Karpas-422 (cell line): ENCODE data around the gene BCL11A. TPM values are rescaled to one million over a fixed set of nuclear protein-coding genes. Genes with fewer than 3 reads are reported as not detected.
A peak's percentile ranks its signal among the peaks of the same experiment; 100 is the strongest.

Source experiments
- DNase-seq: peaks from one replicate; pipeline ENCODE4 v3.0.0-alpha.2; 2015
- H2AFZ ChIP-seq: fragments of 200-600 bp; sonication (generic); 2 replicates; pipeline ENCODE4 v1.6.1; 2014; ENCODE audit warnings: antibody characterized with exemption, low read length, mixed read lengths
- H3K27ac ChIP-seq: fragments of 200-600 bp; sonication (generic); 2 replicates; pipeline ENCODE4 v1.5.1; 2014; ENCODE audit warnings: mild to moderate bottlenecking, low read length, moderate library complexity
- H3K27me3 ChIP-seq: fragments of 200-600 bp; sonication (generic); 2 replicates; pipeline ENCODE4 v1.6.1; 2014; ENCODE audit warnings: low read length, mixed read lengths
- H3K36me3 ChIP-seq: fragments of 200-600 bp; sonication (generic); 2 replicates; pipeline ENCODE4 v1.6.1; 2014; ENCODE audit warnings: low read length, mixed read lengths; ENCODE audit not compliant: insufficient read depth
- H3K4me1 ChIP-seq: fragments of 200-600 bp; sonication (generic); 2 replicates; pipeline ENCODE4 v1.6.1; 2014; ENCODE audit warnings: mild to moderate bottlenecking, low read length, mixed read lengths
- H3K4me2 ChIP-seq: fragments of 200-600 bp; sonication (generic); 2 replicates; pipeline ENCODE4 v1.6.1; 2014; ENCODE audit warnings: low read length, low read depth, mild to moderate bottlenecking; ENCODE audit not compliant: poor library complexity, severe bottlenecking
- H3K4me3 ChIP-seq: fragments of 200-600 bp; sonication (generic); 2 replicates; pipeline ENCODE4 v1.5.1; 2014; ENCODE audit warnings: mild to moderate bottlenecking, antibody characterized with exemption, low read length, mixed read lengths
- H3K79me2 ChIP-seq: fragments of 200-600 bp; sonication (generic); 2 replicates; pipeline ENCODE4 v1.6.1; 2014; ENCODE audit warnings: mild to moderate bottlenecking, low read length, mixed read lengths
- H3K9ac ChIP-seq: fragments of 200-600 bp; sonication (generic); 2 replicates; pipeline ENCODE4 v1.6.0; 2014; ENCODE audit warnings: low read length
- H3K9me2 ChIP-seq: fragments of 200-600 bp; sonication (generic), shearing (Covaris generic); replicated peaks from 2 replicates; pipeline ENCODE4 v1.6.0; 2014; ENCODE audit warnings: mild to moderate bottlenecking, low read length, moderate library complexity; ENCODE audit not compliant: insufficient read depth
- H3K9me3 ChIP-seq: fragments of 300-700, 200-600 bp; sonication (generic); 2 replicates; pipeline ENCODE4 v1.6.1; 2014; ENCODE audit warnings: low read length, mixed read lengths
- H4K20me1 ChIP-seq: fragments of 200-600 bp; sonication (generic); 2 replicates; pipeline ENCODE4 v1.6.1; 2014; ENCODE audit warnings: mild to moderate bottlenecking, antibody characterized with exemption, low read length, low read depth; ENCODE audit not compliant: insufficient read depth
- total RNA-seq: library from RNA; depleted of rRNA; stranded (reverse); fragments of >200 nt; shearing (Covaris generic); gene quantifications from 2 replicates; pipeline ENCODE4 v1.2.3, GENCODE V29; 2014; ENCODE audit warnings: low replicate concordance

Gene BCL11A
- total RNA-seq, 1 experiment from 2014 or later, result 190 TPM

GRCh38 chr2:60512062-60512622 lies 41.3 kb downstream of the BCL11A start:
- peak overlapping the region; percentile 40; the same call in 1 of the 2 replicates for H3K27ac ChIP-seq
- H3K4me3 ChIP-seq, result no peak overlapping the region
- DNase-seq, result no peak
- peaks cover 21% of the 10 kb centered on the region for H4K20me1 ChIP-seq
- H3K4me1 ChIP-seq, result peaks cover 93% of the 10 kb centered on the region
- H3K36me3 ChIP-seq, result peaks cover 45% of the 10 kb centered on the region
- H3K4me2 ChIP-seq, result peak overlapping the region; percentile 12
- no peaks in the 10 kb centered on the region for H3K9me3 ChIP-seq
- H3K27me3 ChIP-seq, result no peaks in the 10 kb centered on the region
- no peak overlapping the region for H2AFZ ChIP-seq
- no peaks in the 10 kb centered on the region for H3K9me2 ChIP-seq
- H3K9ac ChIP-seq, result peak overlapping the region; percentile 0; the same call in 1 of the 2 replicates
- H3K79me2 ChIP-seq, result peaks cover 99% of the 10 kb centered on the region

- peaks cover 90% of the 10 kb centered on the region for H3K4me1 ChIP-seq
- H3K9ac ChIP-seq, result no peak overlapping the region; the same call in 1 of the 2 replicates
- H2AFZ ChIP-seq, result no peak overlapping the region
- H3K27me3 ChIP-seq, result no peaks in the 10 kb centered on the region
- no peaks in the 10 kb centered on the region for H3K9me2 ChIP-seq
- DNase-seq, result no peak
- H3K9me3 ChIP-seq, result no peaks in the 10 kb centered on the region
- H3K36me3 ChIP-seq, result peaks cover 37% of the 10 kb centered on the region
- H3K27ac ChIP-seq, result peak overlapping the region; percentile 40; the same call in 1 of the 2 replicates
- H3K4me2 ChIP-seq, result no peak overlapping the region
- peaks cover 98% of the 10 kb centered on the region for H3K79me2 ChIP-seq
- no peak overlapping the region for H3K4me3 ChIP-seq
- H4K20me1 ChIP-seq, result peaks cover 29% of the 10 kb centered on the region
Observed at GRCh38 chr2:60510713-60511112, 42.7 kb downstream of the BCL11A start.

- H3K79me2 ChIP-seq, result peaks cover 98% of the 10 kb centered on the region
Observed at GRCh38 chr2:60509066-60509465, 44.4 kb downstream of the BCL11A start.

GRCh38 chr2:60508339-60508917 lies 45.0 kb downstream of the BCL11A start:
- Histone ChIP-seq H3K4me3 (no peak overlapping the region), H3K4me1 (peaks cover 90% of the 10 kb centered on the region), H3K4me2 (no peak overlapping the region), H3K36me3 (peaks cover 31% of the 10 kb centered on the region), H3K27me3 (no peaks in the 10 kb centered on the region), H2AFZ (no peak overlapping the region), H4K20me1 (peaks cover 23% of the 10 kb centered on the region), H3K9me2 (no peaks in the 10 kb centered on the region), H3K27ac (no peak overlapping the region), H3K79me2 (peaks cover 97% of the 10 kb centered on the region), H3K9me3 (no peaks in the 10 kb centered on the region), H3K9ac (no peak overlapping the region)
- no peak for DNase-seq

More at GRCh38 chr2:60509066-60509465, 44.4 kb downstream of the BCL11A start:
- no peak overlapping the region for H3K9ac ChIP-seq
- peaks cover 33% of the 10 kb centered on the region for H3K36me3 ChIP-seq
- H3K9me3 ChIP-seq, result no peaks in the 10 kb centered on the region
- H3K4me3 ChIP-seq, result no peak overlapping the region
- H3K27ac ChIP-seq, result no peak overlapping the region
- H3K9me2 ChIP-seq, result no peaks in the 10 kb centered on the region
- no peak for DNase-seq
- no peak overlapping the region for H3K4me2 ChIP-seq
- peaks cover 23% of the 10 kb centered on the region for H4K20me1 ChIP-seq
- H3K4me1 ChIP-seq, result peaks cover 93% of the 10 kb centered on the region
- H3K27me3 ChIP-seq, result no peaks in the 10 kb centered on the region
- H2AFZ ChIP-seq, result no peak overlapping the region

- Histone ChIP-seq H3K9ac (no peak overlapping the region), H3K4me3 (no peak overlapping the region), H3K9me2 (no peaks in the 10 kb centered on the region), H3K27me3 (no peaks in the 10 kb centered on the region), H3K27ac (no peak overlapping the region), H3K4me1 (peaks cover 90% of the 10 kb centered on the region), H2AFZ (no peak overlapping the region), H3K4me2 (no peak overlapping the region), H4K20me1 (peaks cover 23% of the 10 kb centered on the region), H3K79me2 (peaks cover 97% of the 10 kb centered on the region), H3K9me3 (no peaks in the 10 kb centered on the region), H3K36me3 (peaks cover 27% of the 10 kb centered on the region)
- DNase-seq, result no peak
Observed at GRCh38 chr2:60507211-60507965, 46.1 kb downstream of the BCL11A start.

- H3K36me3 ChIP-seq, result peaks cover 31% of the 10 kb centered on the region
- H3K4me1 ChIP-seq, result peaks cover 89% of the 10 kb centered on the region
- DNase-seq, result no peak
- H3K27ac ChIP-seq, result peak overlapping the region; percentile 1; the same call in 1 of the 2 replicates
- H2AFZ ChIP-seq, result no peak overlapping the region
- no peaks in the 10 kb centered on the region for H3K9me2 ChIP-seq
- H3K4me2 ChIP-seq, result no peak overlapping the region
- no peaks in the 10 kb centered on the region for H3K27me3 ChIP-seq
- H3K79me2 ChIP-seq, result peaks cover 97% of the 10 kb centered on the region
- H4K20me1 ChIP-seq, result peaks cover 16% of the 10 kb centered on the region
- peak overlapping the region; percentile 2; the same call in 1 of the 2 replicates for H3K9ac ChIP-seq
- H3K9me3 ChIP-seq, result no peaks in the 10 kb centered on the region
- no peak overlapping the region for H3K4me3 ChIP-seq
Observed at GRCh38 chr2:60505880-60506260, 47.6 kb downstream of the BCL11A start.

- Histone ChIP-seq H3K4me1 (peaks cover 89% of the 10 kb centered on the region), H4K20me1 (peaks cover 16% of the 10 kb centered on the region), H3K4me2 (no peak overlapping the region), H2AFZ (no peak overlapping the region), H3K79me2 (peaks cover 97% of the 10 kb centered on the region), H3K27me3 (no peaks in the 10 kb centered on the region), H3K9me2 (no peaks in the 10 kb centered on the region), H3K27ac (peak overlapping the region; percentile 1; the same call in 1 of the 2 replicates), H3K9me3 (no peaks in the 10 kb centered on the region), H3K4me3 (no peak overlapping the region), H3K36me3 (peaks cover 30% of the 10 kb centered on the region), H3K9ac (0 out of 2 replicates have a peak overlapping the region, but pooled peaks have one; percentile 2)
- DNase-seq, result no peak
Observed at GRCh38 chr2:60505240-60505879, 48.1 kb downstream of the BCL11A start.

- H4K20me1 ChIP-seq, result peaks cover 9% of the 10 kb centered on the region
- H3K4me3 ChIP-seq, result no peak overlapping the region
- no peaks in the 10 kb centered on the region for H3K9me3 ChIP-seq
- H3K79me2 ChIP-seq, result peaks cover 97% of the 10 kb centered on the region
- H2AFZ ChIP-seq, result no peak overlapping the region
- DNase-seq, result no peak
- H3K9ac ChIP-seq, result no peak overlapping the region
- no peak overlapping the region for H3K27ac ChIP-seq
- no peaks in the 10 kb centered on the region for H3K27me3 ChIP-seq
- H3K4me2 ChIP-seq, result no peak overlapping the region
- H3K36me3 ChIP-seq, result peaks cover 19% of the 10 kb centered on the region
- no peaks in the 10 kb centered on the region for H3K9me2 ChIP-seq
- H3K4me1 ChIP-seq, result peaks cover 93% of the 10 kb centered on the region
Observed at GRCh38 chr2:60504049-60504448, 49.4 kb downstream of the BCL11A start.
